Mucosa of descending colon (tissue), 3 donors: Measurements from ENCODE around the gene SH3RF3. TPM values are rescaled to one million over a fixed set of nuclear protein-coding genes. Genes with fewer than 3 reads are reported as not detected.

Source experiments
- ATAC-seq: fragments of 200-7000 bp; cut with Tn5 transposase; one replicate; pipeline ENCODE4 v1.9.1; 2020; ENCODE audit warnings: mild to moderate bottlenecking, moderate library complexity
- DNase-seq, 3 donors: peaks; one replicate each; pipeline ENCODE4 v3.0.0-alpha.2; 2020
- H3K36me3 ChIP-seq: fragments of 200-600 bp; one replicate; pipeline ENCODE4 v1.8.0; 2021; ENCODE audit warnings: low read depth, mild to moderate bottlenecking
- H3K4me1 ChIP-seq: fragments of 200-600 bp; one replicate; pipeline ENCODE4 v1.8.0; 2021; ENCODE audit warnings: low read depth, mild to moderate bottlenecking
- H3K4me3 ChIP-seq: fragments of 200-600 bp; one replicate; pipeline ENCODE4 v1.8.0; 2021; ENCODE audit warnings: mild to moderate bottlenecking
- H3K9me3 ChIP-seq: fragments of 200-600 bp; one replicate; pipeline ENCODE4 v1.8.0; 2021; ENCODE audit warnings: mild to moderate bottlenecking
- CTCF ChIP-seq: fragments of 200-600 bp; IDR thresholded peaks from one replicate; pipeline ENCODE4 v1.8.0; 2022; ENCODE audit warnings: antibody characterized with exemption, mild to moderate bottlenecking
- intact Hi-C, 2 donors: fragments of 100-400 bp; cut with DNase I in 1 of 2; cut with micrococcal nuclease in 1 of 2; formaldehyde crosslinking; loops; one replicate each; pipeline versions ENCODE4 v1.11.0 to v1.11.1; 2022; cut with DNase I, micrococcal nuclease
- total RNA-seq, 3 donors: library from RNA; stranded (reverse); fragmentation: NEBNext Ultra II Directional in 2 of 3; extraction: Animal tissue kit (Norgen Biotek cat#: 25700) in 2 of 3; gene quantifications; one replicate each; pipeline versions ENCODE4 v1.2.1 to v1.2.4, GENCODE V29; 2021 to 2023
- donor health status: DM: no; HTN: no; CAD: no; lungs with moderate emphysema.
- donor health status: DM: no; HTN: no; CAD: no.
- donor health status: DM: no; HTN: yes; CAD: no.

Gene SH3RF3
- total RNA-seq, 3 donors from 2014 or later = 1.9 to 3.7 (median 3.0) TPM

DNA sequence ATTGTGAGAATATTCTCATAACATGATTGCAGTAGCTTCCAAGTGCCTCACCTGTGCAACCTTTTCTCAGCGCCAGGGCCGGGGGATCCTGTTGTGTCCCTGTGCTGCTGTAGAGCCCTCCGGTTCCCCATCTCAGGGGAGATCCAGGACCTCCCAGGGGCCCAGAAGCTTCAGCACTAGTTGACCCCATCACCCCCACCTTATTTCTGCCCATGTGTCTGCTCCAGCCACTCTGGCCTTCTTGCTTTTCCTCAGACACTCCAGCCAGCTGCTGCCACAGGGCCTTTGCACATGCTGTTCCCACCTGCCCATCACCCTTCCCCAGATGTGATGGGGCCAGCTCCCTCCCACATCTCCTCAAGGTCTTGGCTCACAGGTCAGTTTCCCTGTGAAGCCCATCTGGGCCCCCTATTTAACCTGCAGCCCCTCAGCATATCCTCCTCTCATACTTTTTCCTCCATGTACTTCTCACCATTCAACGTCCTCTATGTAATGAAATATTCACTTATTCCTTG, 258.3 kb downstream of the SH3RF3 start:
- Histone ChIP-seq H3K9me3 (no peaks in the 10 kb centered on the region), H3K36me3 (no peaks in the 10 kb centered on the region), H3K4me3 (no peak overlapping the region), H3K4me1 (no peaks in the 10 kb centered on the region)
- TF ChIP-seq CTCF = no peak
- DNase-seq (peak in 1 of 3 donors; percentile 17), ATAC-seq (no peak)
- intact Hi-C loops = no loop called here

DNA sequence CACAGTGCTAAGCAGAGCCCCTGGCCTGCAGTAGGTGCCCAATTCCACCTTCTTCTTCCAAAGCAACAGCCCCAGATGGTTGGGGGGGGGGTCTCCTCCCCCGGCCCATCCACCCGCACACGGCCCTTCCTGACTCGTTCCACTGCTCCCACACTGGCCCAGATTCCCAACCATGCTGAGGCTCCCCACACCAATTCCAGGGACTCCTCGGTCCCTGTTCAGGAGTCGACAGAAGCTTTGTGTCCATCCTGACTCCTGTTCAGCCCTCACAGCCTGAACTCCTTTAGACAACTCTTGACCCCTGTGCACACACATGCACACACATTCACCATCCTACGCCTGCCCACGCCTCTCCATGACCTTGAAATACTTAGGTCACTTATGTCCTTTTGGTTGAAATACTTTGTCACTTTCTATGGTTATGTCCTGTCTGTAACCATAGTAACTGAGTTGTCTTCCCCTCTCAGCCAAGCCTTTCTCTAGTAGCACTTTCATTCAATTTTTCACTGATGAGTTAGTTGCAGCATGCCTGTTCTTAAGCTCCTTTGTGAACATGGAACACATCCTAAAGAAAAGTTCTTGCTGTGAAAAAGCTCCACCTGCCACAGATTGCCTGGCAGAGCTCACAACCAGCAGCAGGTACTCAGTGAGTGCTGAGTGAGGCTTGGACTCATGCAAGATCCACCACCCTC, 258.9 kb downstream of the SH3RF3 start:
- no peak for DNase-seq
- intact Hi-C loops = no loop called here
- Histone ChIP-seq H3K4me3 (no peak overlapping the region), H3K9me3 (no peaks in the 10 kb centered on the region), H3K4me1 (no peaks in the 10 kb centered on the region), H3K36me3 (no peaks in the 10 kb centered on the region)
- no peak for TF ChIP-seq CTCF
- no peak for ATAC-seq

GRCh38 chr2:109391243-109391642, 262.2 kb downstream of the SH3RF3 start:
- H3K4me1 ChIP-seq = peaks cover 2% of the 10 kb centered on the region
- H3K4me3 ChIP-seq = no peak overlapping the region
- ATAC-seq (no peak), DNase-seq (no peak)
- intact Hi-C loops = no loop called here
- no peaks in the 10 kb centered on the region for H3K36me3 ChIP-seq
- no peaks in the 10 kb centered on the region for H3K9me3 ChIP-seq
- TF ChIP-seq CTCF = no peak

DNA sequence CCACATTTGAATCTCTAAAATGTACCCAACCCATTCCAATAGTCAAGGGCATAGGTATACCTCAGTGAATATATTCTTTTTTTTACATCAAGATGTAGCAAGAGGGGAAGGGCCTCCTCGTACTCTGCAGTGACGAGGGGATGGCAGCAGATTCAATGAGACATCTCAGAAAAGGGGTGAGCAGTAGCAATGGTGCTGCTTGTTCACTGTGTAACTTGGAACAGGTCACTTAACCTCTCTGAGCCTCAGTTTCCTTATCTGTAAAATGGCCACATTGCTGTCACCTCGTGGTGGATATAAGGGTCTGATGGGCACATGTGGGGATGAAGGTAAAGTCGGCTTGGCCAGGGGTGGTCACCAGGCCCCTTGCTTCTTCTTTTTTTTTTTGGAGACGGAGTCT, 263.1 kb downstream of the SH3RF3 start:
- no peak for TF ChIP-seq CTCF
- H3K36me3 ChIP-seq = no peaks in the 10 kb centered on the region
- no peaks in the 10 kb centered on the region for H3K9me3 ChIP-seq
- DNase-seq (no peak), ATAC-seq (no peak)
- intact Hi-C loops = no loop called here
- peaks cover 7% of the 10 kb centered on the region for H3K4me1 ChIP-seq
- H3K4me3 ChIP-seq = no peak overlapping the region

DNA sequence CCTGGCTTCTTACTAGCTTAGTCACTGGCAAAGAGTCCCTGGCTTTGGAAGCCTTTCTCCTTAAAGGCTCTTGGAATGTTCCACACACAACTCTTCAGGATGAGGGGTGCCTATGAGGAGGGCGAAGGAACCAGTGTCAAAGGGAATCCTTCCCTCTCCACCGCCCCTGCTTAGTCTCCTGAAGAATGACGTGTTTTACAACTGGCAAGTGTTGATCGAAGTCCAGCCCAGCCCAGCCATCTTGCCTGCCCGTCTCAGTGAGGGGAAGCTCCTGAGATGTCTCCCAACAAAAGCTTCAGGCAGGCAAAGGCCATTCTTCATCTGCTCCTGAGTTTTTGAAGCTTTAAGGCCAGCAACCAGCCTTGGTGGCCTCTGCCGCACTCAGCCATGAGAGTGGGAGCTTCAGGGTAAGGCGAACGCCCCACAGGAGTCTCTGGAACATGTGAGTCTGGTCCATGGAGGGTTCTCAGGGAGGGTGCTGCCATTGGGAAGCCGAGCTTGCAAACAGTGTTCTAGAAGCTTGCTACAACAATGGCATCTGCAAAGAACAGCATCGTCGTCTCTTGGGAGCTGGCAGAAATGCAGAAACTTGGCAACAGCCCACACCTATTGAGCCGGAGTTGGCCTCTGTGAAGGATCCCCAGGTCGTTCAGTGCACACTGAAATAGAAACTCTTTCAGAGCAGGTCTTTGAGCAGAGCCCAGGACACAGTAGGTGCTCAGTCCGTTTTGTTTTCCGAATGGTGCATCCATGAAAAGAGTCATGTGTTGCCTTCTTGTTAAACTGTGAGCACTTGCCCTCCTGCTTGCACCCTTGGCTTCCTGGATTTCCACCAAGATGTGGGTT, 264.0 kb downstream of the SH3RF3 start:
- Histone ChIP-seq H3K36me3 (no peaks in the 10 kb centered on the region), H3K4me1 (peaks cover 7% of the 10 kb centered on the region), H3K9me3 (no peaks in the 10 kb centered on the region), H3K4me3 (no peak overlapping the region)
- TF ChIP-seq CTCF = no peak
- intact Hi-C loops = no loop called here
- DNase-seq (peak in 2 of 3 donors; percentile 17 to 43), ATAC-seq (peak; percentile 30)
